NCI-H748 (cell line): ENCODE measurements around the gene ODF2L.
"Not testable (repeated sequence)": the region's sequence is repeated elsewhere in the genome, so short reads cannot be mapped to it uniquely, and the experiment has no call there.

Source experiments
- DNase-seq: peaks from one replicate; lab custom pipeline; 2025; ENCODE audit not compliant: unreplicated experiment; lab: John Stamatoyannopoulos, UW

Gene ODF2L

GRCh38 chr1:86388777-86389176, 7.3 kb downstream of the ODF2L start:
- no peak for DNase-seq

GRCh38 chr1:86387916-86388627, 8.1 kb downstream of the ODF2L start:
- DNase-seq = no peak

DNA sequence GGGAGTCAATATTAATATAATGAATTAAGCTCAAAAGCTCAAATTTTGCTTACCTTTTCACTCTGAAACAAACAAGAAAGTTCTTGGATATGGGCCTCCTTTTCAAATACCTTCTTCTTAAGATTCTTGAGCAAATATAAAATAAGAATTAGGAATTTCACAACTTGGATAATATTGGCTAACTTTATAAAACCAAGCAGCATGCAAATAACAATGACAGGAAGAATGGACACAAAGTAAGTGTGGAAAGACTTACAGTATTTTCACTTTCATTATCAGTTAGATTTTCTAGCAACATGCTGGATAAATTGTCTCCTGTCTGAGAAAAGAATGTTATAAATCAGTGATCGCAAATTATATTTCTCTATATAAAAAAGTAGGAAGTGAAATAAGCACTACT, 13.2 kb downstream of the ODF2L start:
- no peak for DNase-seq

GRCh38 chr1:86381223-86381622, 14.9 kb downstream of the ODF2L start:
- DNase-seq = no peak

DNA sequence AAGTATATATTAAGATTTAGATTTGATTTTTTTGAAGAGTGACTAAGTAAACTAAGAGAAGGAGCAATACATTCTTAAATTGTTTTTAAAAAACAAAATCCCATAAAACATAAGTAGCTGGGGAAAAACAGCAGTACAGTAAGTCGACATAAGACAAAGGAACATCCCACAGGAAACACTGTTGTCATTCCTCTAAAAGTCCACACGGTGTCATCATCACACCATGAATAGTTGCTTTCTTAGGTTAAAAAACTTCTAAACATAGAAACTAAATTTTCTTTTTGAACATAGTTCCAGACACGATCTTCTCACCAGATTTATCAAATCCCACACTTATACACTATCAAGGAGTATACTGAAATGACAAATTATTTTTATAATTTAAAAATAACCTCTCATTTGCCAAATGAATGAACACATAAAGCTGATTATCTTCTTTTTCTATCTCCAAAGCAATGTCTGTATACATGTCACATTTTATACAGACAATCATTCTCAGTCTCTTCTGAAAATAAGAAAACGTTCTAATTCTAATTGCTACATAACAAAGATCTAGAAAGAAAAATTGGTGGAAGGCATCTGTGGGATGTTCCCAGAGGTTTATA, 15.8 kb downstream of the ODF2L start:
- peak; percentile 42 for DNase-seq

DNA sequence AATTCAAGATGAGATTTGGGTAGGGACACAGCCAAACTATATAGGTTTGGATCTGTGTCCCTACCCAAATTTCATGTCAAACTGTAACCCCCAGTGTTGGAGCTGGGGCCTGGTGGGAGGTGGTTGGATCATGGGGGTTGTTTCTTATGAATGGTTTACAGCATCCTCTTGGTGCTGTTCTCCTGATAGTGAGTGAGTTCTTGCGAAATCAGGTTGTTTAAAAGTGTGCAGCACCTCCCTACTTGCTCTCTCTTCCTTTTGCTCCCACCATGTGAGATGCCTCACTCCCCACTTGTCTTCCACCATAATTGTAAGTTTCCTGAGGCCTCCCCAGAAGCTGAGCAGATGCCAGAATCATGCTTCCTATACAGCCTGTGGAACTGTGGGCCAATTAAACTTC, 17.3 kb downstream of the ODF2L start:
- DNase-seq = no peak

- no peak for DNase-seq
These were observed 18.8 kb downstream of the ODF2L start for GRCh38 chr1:86377341-86377740.

DNA sequence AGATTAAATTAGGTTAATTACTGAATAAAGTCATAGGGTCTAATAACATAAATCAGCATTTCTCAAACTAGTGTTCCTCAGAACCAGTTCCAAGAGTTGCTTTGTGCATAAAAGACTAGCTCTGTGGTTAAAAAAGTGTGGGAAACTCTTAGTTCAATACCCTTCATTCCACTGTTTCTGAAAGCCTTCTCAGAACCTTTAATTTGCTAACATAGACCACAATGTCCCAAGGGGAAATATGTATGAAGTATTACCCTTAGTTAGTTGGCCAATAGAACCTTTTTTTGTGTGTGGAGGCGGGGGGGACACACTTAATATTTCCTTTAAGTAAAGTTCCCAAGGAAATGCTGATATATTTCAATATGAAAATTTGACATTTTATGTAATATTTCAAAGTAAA, 20.4 kb downstream of the ODF2L start:
- DNase-seq = no peak

GRCh38 chr1:86370601-86371022, 25.5 kb downstream of the ODF2L start:
- DNase-seq = no peak

GRCh38 chr1:86365896-86366295, 30.2 kb downstream of the ODF2L start:
- no peak for DNase-seq

DNA sequence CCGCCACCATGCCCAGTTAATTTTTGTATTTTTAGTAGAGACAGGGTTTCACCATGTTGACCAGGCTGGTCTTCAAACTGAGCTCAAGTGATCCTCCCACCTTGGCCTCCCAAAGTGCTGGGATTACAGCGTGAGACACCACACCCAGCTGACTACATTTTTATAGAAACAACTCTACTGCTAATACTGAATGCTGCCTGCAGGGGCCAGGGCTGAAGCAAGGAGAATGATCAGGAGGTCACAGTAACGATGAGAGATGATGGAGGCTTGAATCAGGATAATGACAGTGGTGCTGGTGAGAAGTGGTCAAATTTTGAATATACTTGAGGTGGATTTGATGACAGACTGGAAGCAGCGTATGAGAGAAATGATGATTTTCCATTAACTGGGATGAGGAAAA, 33.3 kb downstream of the ODF2L start:
- no peak for DNase-seq

DNA sequence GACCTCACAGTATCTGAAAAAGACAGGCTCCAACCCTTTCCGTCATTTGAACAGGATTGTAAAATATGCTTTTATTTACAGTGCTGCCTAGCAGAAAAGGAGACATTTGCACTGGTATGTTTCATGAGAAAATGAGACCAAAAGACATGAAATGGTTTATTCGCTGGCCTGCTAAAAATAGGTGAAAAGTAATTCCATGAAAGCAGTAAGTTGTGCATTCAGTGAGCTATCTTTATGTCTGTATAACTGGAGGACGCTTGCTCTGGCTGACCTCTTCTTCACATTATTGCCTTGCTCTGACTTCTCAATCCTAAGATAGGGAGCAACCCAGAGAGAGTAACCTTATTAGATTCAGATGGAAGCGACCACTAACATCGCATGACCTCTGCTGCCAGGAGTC, 38.3 kb downstream of the ODF2L start:
- DNase-seq = no peak

DNA sequence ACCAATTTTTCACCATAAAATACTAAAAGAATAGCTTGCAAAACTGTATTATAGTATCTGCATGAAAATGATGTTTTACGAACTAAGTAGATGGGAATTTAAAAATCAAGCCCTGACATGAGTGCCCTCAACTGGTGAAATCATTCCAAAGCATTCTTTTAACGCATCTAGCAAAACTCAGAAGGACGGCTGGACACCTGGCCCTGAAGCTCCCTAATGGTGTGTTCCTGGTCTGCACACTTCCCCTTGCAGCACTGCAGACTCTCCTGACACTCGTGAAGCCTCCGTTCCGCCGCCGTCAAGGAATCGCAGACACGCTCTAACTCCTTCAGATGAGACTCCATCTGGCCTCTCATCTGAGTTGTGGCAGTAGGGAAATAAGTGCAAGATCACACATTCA, 39.9 kb downstream of the ODF2L start:
- DNase-seq = no peak

GRCh38 chr1:86352086-86352485, 44.0 kb downstream of the ODF2L start:
- no peak for DNase-seq

DNA sequence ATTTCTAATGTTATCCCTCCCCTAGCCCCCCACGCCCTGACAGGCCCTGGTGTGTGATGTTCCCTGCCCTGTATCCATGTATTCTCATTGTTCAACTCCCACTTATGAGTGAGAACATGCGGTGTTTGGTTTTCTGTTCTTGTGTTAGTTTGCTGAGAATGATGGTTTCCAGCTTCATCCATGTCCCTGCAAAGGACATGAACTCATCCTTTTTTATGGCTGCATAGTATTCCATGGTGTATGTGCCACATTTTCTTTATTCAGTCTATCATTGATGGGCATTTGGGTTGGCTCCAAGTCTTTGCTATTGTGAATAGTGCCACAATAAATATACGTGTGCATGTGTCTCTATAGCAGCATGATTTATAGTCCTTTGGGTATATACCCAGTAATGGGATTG, 45.9 kb downstream of the ODF2L start:
- not testable (repeated sequence) for DNase-seq

DNA sequence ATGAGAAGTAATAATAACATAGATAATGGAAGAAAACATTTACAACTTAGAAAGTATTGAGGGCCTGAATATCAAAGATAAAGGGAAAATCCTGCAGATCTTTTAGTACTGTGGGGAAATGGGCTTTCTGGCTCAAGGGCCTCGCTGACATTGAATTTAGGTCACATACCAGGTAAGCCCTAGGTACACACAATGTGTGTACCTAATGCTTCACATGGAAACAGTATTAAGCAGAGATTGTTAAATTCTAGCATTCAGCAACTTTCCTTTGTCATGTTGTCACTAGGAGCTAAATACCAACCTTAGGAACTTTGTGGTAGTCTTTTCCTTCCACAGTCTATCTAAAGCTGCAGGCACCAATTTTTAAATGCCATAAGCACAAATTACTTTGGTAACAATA, 49.7 kb downstream of the ODF2L start:
- DNase-seq = no peak

- no peak for DNase-seq
These were observed 51.1 kb downstream of the ODF2L start for GRCh38 chr1:86345042-86345441.

DNA sequence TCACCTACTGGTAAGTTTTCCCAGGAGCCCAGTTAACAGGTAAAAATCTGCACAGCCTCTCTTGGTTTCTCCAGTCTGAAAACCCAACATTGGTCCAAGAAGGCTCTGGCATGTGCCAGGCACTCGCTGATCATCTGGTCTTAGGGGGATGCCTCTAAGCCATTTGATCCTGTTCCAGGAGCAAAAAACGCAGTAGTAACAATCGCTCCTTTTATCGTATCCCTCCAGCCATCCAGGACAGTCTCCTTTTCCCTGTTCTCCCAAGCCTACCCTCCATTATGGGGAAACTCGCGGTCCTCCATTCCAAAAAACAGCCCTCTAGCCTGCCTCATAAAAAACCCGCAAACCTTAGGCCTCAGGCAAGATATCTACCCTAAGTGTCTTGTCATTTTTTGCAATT, 56.2 kb downstream of the ODF2L start:
- DNase-seq = no peak

DNA sequence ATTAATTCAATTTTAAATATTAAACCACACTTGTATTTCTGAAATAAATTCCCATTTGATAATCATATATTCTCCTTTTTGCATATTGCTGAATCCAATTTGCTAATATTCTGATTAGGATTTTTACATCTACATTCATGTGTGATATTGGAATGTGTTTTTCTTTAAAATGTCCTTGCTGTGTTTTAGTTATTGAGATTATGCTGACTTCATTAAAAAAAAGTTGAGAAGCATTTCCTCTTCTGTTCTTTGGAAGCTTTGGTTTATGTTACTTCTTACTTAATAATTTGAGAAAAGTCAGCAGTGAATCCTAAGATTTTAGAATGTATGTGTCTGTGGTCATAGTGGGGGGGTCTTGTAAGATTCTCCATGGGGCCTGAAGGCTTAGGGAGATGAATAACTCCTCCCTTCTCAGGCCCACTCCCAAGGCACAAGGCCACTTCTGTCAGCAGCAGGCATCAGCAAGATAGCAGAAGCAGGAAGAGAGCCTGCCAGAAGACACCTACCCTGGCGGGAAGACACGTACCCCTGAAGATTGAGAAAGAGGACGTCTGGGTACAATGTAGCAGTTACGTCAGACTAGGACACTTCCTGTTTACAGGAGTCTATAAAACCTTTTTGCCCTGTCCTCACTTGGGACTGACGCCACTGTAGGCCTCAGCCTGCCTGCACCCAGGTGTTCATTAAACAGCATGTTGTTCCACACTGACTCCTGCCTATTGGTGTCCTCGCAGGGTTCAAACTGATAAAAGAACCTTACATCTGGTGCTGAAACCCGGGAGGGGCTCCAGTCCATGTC, 56.9 kb downstream of the ODF2L start:
- DNase-seq = no peak

DNA sequence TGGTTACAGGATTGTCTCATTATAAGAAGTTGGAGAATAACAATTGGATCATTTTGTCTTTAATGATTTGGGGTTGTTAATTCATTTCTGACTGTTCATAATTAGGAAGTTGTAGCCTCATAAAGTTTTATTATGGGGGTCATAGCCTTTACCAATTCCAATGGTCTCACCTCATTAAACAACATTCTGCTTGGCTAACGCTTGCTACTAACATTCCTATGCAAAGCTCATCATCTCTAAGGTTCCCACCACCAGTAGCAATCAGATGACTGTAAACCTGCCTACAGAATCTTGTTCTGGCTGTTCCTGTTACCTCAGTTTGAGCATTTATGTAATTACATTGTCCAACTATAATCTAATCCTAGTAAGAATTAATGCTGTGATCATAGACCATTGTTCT, 60.2 kb downstream of the ODF2L start:
- no peak for DNase-seq

DNA sequence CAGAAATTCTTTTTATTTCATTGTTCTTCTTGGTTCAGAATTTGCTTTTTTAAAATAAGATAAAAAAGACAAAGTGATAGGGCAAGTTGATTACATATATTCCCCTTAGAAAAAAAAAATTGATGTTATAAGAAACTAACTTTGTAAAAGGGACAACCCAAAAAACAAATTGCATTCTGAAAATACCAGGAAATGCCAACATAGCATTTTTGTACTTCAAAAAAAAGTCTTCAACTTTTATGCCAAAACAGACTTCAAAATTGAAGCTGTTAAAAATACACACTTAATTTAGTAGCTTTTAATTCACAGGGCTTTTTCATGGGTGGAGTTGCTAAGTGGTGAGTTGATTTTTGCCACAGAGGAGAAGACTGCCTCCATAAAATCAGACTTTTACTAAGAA, 70.9 kb downstream of the ODF2L start:
- no peak for DNase-seq

DNA sequence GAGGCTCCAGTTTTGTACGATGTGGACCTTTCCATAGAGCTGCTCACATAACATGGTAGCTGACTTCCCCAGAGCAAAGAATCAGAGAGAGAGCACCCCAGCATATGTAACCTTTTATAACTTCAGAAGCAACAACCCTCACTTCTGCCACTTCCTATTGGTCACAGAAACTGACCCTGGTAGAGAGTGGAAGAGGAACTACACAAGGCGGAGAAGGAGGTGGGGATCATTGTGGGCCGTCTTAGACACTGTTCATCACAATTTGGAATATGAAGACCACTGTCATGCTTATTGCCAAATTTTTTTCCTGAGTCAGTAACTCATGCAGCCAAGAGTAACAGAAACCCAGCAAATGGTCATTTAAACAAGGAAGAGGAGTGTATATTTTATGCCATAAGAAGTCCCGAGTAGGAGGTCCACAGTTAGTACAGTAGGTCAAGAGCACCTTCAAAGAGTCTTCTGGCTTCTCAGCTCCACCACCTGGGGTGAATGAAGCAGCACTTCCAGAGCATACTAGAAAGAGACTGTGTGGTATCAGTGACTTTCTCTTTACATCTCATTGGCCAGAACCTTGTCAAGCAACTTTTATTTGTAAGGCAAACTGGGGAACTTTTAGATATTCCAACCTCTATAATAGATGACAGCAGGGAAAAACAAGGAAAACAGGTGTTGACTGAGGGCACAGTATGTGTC, 71.8 kb downstream of the ODF2L start:
- no peak for DNase-seq
